HepG2 (cell line): Measurements from ENCODE around the gene OVCA2. TPM values are rescaled to one million over a fixed set of nuclear protein-coding genes. Genes with fewer than 3 reads are reported as not detected.

Experiments used
- ATM ChIP-seq: fragments of 450-650 bp; IDR thresholded peaks from 2 replicates; pipeline ENCODE4 v1.7.1; 2017; ENCODE audit warnings: mild to moderate bottlenecking, borderline replicate concordance
- GMEB1 ChIP-seq: sonication (generic); formaldehyde crosslinking; IDR thresholded peaks from 2 replicates; pipeline ENCODE4 v1.5.1; 2020; ENCODE audit warnings: missing genetic modification reagents, mild to moderate bottlenecking, borderline replicate concordance
- HCFC1 ChIP-seq: fragments of 150-350 bp; IDR thresholded peaks from 2 replicates; pipeline ENCODE4 v1.6.1; 2014; ENCODE audit warnings: low read depth, low read length
- KDM4B ChIP-seq: sonication (generic); formaldehyde crosslinking; IDR thresholded peaks from 2 replicates; pipeline ENCODE4 v1.4.0; 2020; ENCODE audit warnings: missing genetic modification reagents
- NFYC ChIP-seq: IDR thresholded peaks from 2 replicates; pipeline ENCODE4 v1.6.1; 2016; ENCODE audit warnings: missing genetic modification reagents, missing compliant biosample characterization
- REST ChIP-seq, 2 experiments: IDR thresholded peaks; 2 replicates each; pipeline ENCODE4 v1.6.1; 2011 to 2012; ENCODE audit warnings: low read length in 2 of 2, borderline replicate concordance in 1 of 2, low read depth in 1 of 2, mild to moderate bottlenecking in 1 of 2, moderate library complexity in 1 of 2
- REXO4 ChIP-seq: sonication (generic); formaldehyde crosslinking; IDR thresholded peaks from 2 replicates; pipeline ENCODE4 v1.8.0; 2022; ENCODE audit warnings: missing genetic modification reagents, mild to moderate bottlenecking, borderline replicate concordance
- SIX4 ChIP-seq: sonication (generic); formaldehyde crosslinking; IDR thresholded peaks from 2 replicates; pipeline ENCODE4 v1.4.0; 2020; ENCODE audit warnings: missing genetic modification reagents
- SKI ChIP-seq: fragments of 450-650 bp; IDR thresholded peaks from one replicate; pipeline ENCODE4 v1.6.1; 2018; ENCODE audit warnings: mild to moderate bottlenecking; ENCODE audit not compliant: partially characterized antibody
- SYNCRIP ChIP-seq: fragments of 200-400 bp; formaldehyde crosslinking; IDR thresholded peaks from 2 replicates; pipeline ENCODE4 v1.6.1; 2018; ENCODE audit warnings: mild to moderate bottlenecking, low read depth, low read length; ENCODE audit not compliant: insufficient read depth
- ZKSCAN1 ChIP-seq: fragments of 150-350 bp; IDR thresholded peaks from 2 replicates; pipeline ENCODE4 v1.6.1; 2014; ENCODE audit warnings: low read length
- ZNF275 ChIP-seq: sonication (generic); formaldehyde crosslinking; IDR thresholded peaks from 2 replicates; pipeline ENCODE4 v1.8.0; 2022; ENCODE audit warnings: missing genetic modification reagents, mild to moderate bottlenecking, inconsistent platforms, borderline replicate concordance
- ZNF383 ChIP-seq: sonication (generic); formaldehyde crosslinking; IDR thresholded peaks from 2 replicates; pipeline ENCODE4 v1.4.0; 2020; ENCODE audit warnings: missing genetic modification reagents, mild to moderate bottlenecking, borderline replicate concordance
- ZNF574 ChIP-seq: sonication (generic); formaldehyde crosslinking; IDR thresholded peaks from 2 replicates; pipeline ENCODE4 v1.4.0; 2020; ENCODE audit warnings: missing genetic modification reagents
- ZNF616 ChIP-seq: sonication (generic); formaldehyde crosslinking; IDR thresholded peaks from 2 replicates; pipeline ENCODE4 v1.5.0; 2020; ENCODE audit warnings: low read depth, mild to moderate bottlenecking, missing genetic modification reagents
- ZNF782 ChIP-seq: sonication (generic); formaldehyde crosslinking; IDR thresholded peaks from 2 replicates; pipeline ENCODE4 v1.4.0; 2020; ENCODE audit warnings: missing genetic modification reagents, mild to moderate bottlenecking, borderline replicate concordance
- polyA plus RNA-seq, 8 experiments: library from polyadenylated mRNA; depleted of rRNA in 3 of 8; stranded (reverse) in 7 of 8; unstranded in 1 of 8; fragments of >200 nt; fragmentation: Illumina TruSeq in 4 of 8; extraction: Trizol in 4 of 8; gene quantifications; 2 replicates each; pipeline versions ENCODE4 v1.2.1 to v1.2.3, GENCODE V29; 2011 to 2016; ENCODE audit warnings: low read depth in 4 of 8, missing spikeins in 1 of 8, mixed read lengths in 1 of 8; ENCODE audit not compliant: insufficient read depth in 1 of 8
- total RNA-seq, 5 experiments: library from RNA; depleted of rRNA; stranded (reverse); fragments of >200 nt; fragmentation: Illumina TruSeq; extraction: Trizol; gene quantifications; 2 replicates each; pipeline ENCODE4 v1.2.3, GENCODE V29; 2016; ENCODE audit warnings: low read depth in 1 of 5

Gene OVCA2
- total and polyA plus RNA-seq, 2 of the 13 experiments (the other 11 are each of a cell fraction or from before 2014, with no cell fraction given) = 23.7 to 28.2 TPM

GRCh38 chr17:2041561-2042389 is at the start of gene OVCA2 (continued):
- TF ChIP-seq GMEB1 (CRISPR knock-in tag) (peak; percentile 89), REST (IDR thresholded peaks at IDR 0.05; ENCODE audit: borderline replicate concordance in 1 of 2, low read depth in 1 of 2, low read length in 2 of 2) (peak in 1 of 2 experiments; percentile 54; a peak in 1 of 4 replicates), ZNF275 (CRISPR knock-in tag) (no peak), ZNF616 (peak; percentile 59; the same call in 1 of the 2 replicates), ZNF383 (CRISPR knock-in tag) (no peak), SKI (no peak), SIX4 (CRISPR knock-in tag) (no peak), ZKSCAN1 (no peak), NFYC (CRISPR knock-in tag) (no peak), ZNF574 (CRISPR knock-in tag) (peak; percentile 98), ZNF782 (CRISPR knock-in tag) (peak; percentile 84; the same call in 1 of the 2 replicates), REXO4 (no peak), ATM (no peak), SYNCRIP (no peak), KDM4B (CRISPR knock-in tag) (peak; percentile 26; the same call in 1 of the 2 replicates), HCFC1 (peak; percentile 82)
